Posterior vena cava (tissue), 2 donors: ENCODE measurements around the gene SSTR5. TPM values are rescaled to one million over a fixed set of nuclear protein-coding genes. Genes with fewer than 3 reads are reported as not detected.
A peak's percentile ranks its signal among the peaks of the same experiment; 100 is the strongest.

ENCODE experiments used
- DNase-seq: peaks from one replicate; pipeline ENCODE4 v3.0.0-alpha.2; 2020; ENCODE audit warnings: low spot score
- intact Hi-C, 2 donors: fragments of 100-400 bp; cut with DNase I; formaldehyde crosslinking; loops; one replicate each; pipeline versions ENCODE4 v1.14.1 to v1.14.2; 2022 to 2023
- total RNA-seq, 2 donors: library from RNA; stranded (reverse); fragmentation: NEBNext Ultra II Directional; extraction: Animal tissue kit (Norgen Biotek cat#: 25700); gene quantifications; one replicate each; pipeline ENCODE4 v1.2.1, GENCODE V29; 2021
- donor health status: DM: yes; HTN: yes; CAD: no.
- donor health status: DM: yes; HTN: yes; CAD: no.

SSTR5 gene
- total RNA-seq, 2 donors from 2014 or later = not detected

DNA sequence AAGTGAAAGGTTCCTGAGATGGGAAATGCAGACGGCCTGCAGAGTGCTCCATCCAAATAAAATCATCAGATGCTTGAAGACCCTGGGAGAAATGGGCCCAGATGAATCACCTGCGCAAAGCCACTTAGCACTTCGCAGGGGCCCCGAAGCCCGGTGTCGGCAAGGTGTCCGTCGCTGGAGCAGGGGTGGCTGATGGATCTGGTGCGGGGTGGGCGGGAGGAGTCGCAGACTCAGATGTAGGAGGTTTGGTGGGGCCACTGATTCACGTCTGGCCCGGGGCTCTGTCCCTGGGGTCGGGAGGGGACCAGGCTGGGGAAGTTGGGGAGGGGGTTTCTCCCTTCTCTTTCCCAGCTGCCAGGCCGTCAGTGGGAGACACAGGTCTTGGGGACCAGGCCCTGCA is 21.6 kb upstream of the SSTR5 start:
- intact Hi-C loops = loop anchor here (5.0 to 10.0 kb wide), 3 partner anchors 234 to 339 kb away; no protein-coding TSS in a partner anchor
- DNase-seq = no peak

DNA sequence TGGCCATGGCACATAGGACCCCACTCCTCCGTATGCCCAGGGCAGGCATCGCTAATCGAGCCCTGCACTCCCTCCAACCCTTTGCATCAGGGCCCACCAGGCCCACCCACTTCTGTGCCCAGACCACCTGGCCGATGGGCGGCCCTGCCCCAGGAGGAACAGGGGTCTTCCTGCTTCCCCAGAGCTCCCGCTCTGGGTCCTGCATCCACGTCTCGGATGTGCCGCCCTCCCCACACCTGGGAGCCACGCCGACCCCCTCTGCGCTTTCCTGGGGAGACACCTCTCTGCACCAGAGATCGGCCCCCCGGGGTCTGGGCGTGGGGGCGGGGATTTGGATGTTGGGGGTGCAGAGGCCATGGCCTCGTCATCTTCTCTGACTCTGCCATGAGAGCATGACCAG is 21.1 kb upstream of the SSTR5 start:
- intact Hi-C loops = loop anchor here (5.0 to 10.0 kb wide), 3 partner anchors 234 to 339 kb away; no protein-coding TSS in a partner anchor
- DNase-seq = no peak

DNA sequence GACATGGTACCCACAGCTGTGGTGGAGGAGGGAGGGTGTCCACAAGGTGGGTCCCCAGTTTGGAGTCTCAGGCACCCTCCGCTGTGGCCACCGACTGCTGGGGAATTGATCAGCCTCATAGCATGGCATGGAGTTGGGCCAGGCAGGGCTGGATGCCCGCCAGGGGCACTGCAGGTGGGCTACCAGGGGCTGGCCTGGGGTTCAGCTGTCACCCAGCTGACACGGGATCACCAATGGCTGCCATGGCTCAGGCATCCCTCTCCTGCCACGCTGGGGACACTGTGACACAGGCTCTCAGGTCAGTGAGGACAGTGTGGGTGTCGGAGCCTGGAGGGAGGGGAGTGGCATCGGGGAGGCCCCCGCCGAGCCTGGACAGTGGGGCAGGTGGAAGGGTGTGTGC is 19.8 kb upstream of the SSTR5 start:
- intact Hi-C loops = loop anchor here (5.0 to 10.0 kb wide), 3 partner anchors 235 to 340 kb away; no protein-coding TSS in a partner anchor
- DNase-seq = no peak

DNA sequence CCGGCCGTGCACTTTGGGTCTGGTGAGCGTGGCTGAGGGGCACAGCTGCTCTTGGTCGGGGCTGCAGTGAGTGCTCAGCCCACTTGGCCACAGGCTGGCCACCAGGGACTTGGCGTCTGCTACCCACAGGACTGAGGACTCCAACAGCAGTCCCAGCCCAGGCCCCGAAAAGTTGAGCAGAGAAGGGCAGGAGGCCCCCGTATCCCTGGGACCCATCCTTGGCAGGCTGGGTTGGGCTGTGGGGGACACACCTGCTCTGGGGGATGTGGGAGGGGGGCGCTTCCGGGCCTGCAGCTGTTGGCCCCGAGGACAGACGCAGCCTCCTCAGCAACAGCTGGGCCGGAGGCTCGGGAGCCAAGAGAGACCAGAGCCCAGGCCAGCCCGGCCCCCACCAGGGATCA is 19.4 kb upstream of the SSTR5 start:
- intact Hi-C loops = loop anchor here (5.0 to 10.0 kb wide), 3 partner anchors 236 to 341 kb away; no protein-coding TSS in a partner anchor
- no peak for DNase-seq

DNA sequence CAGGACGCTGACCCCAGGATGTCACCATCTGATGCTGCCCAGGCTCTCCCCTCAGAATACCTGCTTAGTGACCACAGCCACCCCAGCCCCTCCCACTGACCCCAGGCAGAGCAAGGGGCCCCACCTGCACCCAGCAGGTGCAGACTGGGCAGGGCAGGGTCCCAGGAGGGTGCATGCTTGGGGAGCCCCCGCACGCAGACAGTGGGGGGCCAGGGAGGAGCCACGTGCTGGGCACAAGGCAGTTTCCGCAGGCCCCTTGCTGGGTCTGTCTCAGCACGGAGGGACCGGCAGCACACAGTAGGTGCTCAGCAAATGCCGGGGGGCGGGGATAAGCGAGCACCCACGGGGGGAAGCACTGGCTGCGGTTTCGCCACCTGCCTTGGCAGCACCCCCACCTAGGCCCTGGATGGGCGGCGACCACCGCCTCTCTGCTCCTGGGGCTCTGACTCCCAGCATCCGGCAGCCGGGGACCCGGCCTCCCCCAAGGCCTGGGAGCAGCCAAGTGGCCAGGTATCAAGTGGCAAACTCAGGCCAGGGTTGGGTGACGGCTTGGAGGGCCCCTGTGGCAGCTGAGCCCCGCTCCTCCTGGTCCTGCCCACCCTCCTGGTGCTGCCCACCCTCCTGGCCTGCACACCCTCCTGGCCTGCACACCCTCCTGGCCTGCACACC is 18.7 kb upstream of the SSTR5 start:
- intact Hi-C loops = loop anchor here (5.0 to 10.0 kb wide), 3 partner anchors 237 to 342 kb away; no protein-coding TSS in a partner anchor
- no peak for DNase-seq

DNA sequence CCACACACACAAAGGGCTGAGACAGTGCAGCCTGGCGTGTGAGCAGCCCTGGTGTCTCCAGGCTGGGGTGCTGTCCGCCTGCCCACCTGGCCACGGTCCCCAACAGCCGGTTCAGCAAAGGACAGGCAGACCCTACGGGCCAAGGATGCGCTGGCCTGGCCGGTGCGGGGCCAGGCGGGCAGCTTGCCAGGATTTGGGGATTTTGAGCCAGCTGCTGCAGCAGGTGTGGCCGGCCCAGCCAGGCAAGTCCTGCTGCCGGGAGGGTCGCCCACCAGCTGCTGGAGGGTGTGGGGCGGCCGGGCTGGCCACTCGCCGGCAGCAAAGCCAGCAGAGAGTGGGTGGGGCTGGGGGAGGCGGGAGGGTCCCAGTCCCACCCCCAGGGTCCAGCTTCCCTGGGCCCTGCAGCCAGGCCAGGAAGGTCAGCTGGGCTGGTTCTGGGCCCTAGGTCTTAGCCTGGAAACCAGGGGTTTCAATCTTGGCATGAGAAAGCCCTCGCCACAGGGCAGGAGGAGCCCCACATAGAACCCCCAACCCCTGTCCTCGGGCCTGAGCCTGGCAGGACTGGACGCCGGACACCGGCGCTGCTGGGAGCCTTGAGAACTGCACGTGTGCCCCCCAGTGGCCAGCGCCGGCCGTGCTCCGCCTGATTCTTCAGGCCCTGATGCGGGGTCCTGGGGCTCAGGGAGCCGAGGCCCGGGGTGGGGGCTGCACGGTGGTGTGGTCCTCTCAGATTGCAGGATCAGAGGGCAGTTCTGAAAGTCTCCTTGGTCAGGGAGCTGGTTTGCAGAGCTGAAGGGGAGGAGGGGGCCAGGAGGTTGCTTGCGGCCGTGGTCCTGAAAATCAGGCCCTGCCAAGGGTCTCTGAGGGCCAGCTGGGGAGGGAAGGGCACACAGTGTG is 17.6 kb upstream of the SSTR5 start:
- DNase-seq = peak; percentile 90

DNA sequence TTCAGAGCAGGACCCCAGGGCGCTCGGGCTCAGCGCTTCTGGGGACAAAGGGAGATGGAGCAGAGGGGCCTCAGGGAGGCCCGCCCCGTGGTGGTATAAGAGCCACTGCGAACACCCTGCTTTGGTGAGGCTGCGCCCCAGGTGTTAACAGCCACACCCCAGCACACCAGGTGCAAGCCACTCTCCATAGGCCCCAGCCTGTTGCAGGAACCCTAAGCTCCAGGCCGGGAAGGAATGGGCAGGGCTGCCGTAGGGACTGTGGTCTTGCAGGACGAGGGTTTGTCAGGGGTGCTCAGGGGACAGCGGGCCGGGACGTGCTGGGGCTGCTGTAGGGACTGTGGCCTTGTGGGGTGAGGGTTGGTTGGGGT is 17.0 kb upstream of the SSTR5 start:
- DNase-seq = no peak
- intact Hi-C loops = loop anchor here in 1 of 2 donors (10.0 kb wide), 1 partner anchor 241 kb away; no protein-coding TSS in a partner anchor

More for the DNA sequence above, 17.6 kb upstream of the SSTR5 start:
- intact Hi-C loops = loop anchor here (5.0 to 10.0 kb wide), 3 partner anchors 238 to 343 kb away; no protein-coding TSS in a partner anchor

DNA sequence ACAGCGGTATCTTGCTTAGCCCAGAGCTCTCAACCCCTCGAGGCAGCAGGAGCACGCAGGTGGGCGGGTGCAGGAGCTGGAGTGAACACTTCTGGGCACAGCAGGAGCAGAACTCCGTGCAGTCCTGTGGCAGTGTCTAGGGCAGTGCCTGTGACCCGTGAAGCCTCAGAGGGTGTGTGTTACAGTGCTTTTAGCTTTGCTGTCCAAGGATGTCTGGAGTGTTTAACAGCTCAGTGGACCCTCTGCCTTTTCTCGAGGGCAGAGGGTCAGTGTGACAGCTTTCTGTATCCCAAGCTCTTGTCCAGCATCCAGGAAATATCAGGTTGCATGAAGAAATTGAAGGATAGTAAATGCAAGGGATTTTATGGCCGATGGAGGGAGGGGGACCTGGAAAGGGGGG is 16.4 kb upstream of the SSTR5 start:
- intact Hi-C loops = loop anchor here (2.0 to 10.0 kb wide), 2 partner anchors 47 to 241 kb away; no protein-coding TSS in a partner anchor
- DNase-seq = no peak

DNA sequence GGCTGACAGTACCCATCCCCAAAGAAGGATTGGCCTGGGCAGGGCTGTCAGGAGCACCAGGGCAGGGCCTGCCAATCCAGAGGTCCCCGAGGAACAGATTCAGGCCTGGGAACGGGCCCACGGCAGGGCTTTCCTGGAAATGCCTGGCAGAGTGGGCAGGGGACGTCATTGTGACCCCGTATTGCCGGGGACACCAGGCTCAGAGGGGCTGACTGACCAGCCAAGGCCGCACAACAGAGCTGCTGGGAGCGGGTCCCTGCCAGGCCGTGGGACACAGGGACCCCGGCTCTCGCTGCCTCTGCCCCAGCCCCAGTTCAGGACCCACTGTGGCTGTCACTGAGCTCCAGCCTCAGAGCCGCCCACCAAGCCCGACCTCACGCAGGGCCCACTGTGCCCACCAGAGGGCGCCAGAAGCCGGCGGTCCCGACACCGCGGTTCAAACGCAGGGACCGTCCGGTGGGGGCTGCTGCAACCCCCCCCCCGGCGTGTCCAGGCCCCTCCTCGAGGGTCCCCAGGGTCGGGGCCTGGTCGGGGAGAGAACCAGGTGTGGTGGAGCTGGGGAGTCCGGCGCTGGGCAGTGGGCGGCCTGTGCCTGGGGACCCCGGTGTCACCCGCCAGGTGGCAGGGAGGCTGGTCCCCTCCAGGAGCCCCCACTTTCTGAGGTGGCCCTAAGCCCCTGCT is 15.2 kb upstream of the SSTR5 start:
- intact Hi-C loops = loop anchor here (2.0 to 10.0 kb wide), 2 partner anchors 45 to 243 kb away; no protein-coding TSS in a partner anchor
- DNase-seq = no peak

DNA sequence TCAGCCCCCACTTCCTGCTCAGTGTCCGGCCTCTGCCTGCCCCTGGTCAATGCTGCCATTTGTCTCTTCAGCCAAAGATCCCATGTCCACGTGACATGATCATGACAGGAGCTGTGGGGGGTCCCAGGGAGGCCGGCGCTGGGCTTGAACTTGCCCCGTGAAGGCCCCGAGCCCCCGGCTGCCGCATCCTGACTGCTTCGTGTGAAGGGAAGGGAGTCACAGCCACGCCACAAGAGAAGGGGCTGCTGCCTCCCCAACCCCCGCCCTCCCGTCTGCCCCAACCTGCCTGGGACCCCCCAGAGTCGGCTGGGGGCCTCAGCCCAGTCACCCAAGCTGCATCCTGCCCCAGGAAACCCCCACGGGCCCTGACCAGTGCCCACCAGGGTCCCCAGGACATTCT is 14.3 kb upstream of the SSTR5 start:
- intact Hi-C loops = loop anchor here in 1 of 2 donors (10.0 kb wide), 1 partner anchor 243 kb away; no protein-coding TSS in a partner anchor
- no peak for DNase-seq

DNA sequence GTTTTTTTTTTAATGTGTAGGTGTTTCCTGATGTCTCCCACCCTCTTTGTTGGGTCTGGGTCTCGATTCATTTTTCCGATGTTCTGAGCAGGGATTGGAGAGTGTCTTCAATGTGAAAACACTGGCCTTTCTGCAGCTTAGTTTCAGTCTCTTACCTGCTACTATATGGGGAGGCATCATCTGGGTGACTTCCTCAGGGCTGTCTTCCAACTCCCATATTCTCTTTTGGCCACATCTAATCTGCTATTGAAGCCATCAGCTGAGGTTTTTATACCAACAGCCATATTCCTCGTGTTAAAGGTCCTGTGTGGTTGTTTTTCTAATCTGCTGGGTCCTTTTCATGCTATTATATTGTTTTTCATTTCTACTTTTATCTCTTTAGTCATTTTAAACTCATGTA is 13.2 kb upstream of the SSTR5 start:
- no peak for DNase-seq
- intact Hi-C loops = loop anchor here in 1 of 2 donors (10.0 kb wide), 1 partner anchor 245 kb away; no protein-coding TSS in a partner anchor

DNA sequence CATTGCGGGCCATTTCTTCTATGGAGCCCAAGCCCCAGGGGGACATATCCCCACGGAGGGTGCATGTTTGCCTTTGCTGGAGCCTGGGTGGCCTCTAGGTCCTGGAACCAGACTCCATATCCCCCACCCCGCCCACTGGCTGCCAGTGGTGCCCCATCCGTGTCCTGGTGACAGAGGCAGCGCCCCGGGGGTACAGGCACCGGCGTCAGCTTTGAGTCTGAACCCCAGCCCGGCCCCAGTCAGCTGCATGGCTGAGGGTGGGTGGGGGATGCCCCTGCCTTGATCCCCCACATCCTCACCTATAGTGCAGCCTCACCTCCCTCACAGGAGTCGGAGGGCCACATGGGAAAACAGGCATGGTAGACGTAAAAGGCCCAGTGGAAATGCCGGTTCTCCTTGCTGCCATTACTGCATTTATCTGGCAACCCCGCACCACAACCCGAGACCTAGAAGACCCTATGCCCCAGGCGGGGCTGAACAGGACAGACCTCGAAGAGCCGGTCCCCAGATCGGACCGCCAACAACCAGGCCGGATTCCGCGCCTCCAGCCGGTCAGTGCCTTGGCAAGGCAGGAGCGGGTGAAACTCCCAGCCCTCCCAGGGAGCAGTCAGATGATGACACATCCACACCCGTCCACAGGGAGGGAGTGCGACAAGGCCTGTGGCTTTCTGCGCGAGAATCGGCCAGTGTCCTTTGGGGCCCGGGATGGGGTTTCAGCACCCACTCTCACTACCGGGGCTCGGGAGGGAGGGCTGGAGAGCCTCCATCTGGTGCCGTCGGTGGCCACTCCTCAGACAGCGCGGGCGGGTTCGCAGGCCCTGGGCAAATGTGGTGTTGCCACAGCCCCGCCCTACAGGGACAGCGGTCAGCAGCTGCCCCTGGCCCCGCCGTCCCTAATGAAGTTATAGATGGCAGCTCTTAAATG is 11.9 kb upstream of the SSTR5 start:
- DNase-seq = no peak
- intact Hi-C loops = no loop called here

DNA sequence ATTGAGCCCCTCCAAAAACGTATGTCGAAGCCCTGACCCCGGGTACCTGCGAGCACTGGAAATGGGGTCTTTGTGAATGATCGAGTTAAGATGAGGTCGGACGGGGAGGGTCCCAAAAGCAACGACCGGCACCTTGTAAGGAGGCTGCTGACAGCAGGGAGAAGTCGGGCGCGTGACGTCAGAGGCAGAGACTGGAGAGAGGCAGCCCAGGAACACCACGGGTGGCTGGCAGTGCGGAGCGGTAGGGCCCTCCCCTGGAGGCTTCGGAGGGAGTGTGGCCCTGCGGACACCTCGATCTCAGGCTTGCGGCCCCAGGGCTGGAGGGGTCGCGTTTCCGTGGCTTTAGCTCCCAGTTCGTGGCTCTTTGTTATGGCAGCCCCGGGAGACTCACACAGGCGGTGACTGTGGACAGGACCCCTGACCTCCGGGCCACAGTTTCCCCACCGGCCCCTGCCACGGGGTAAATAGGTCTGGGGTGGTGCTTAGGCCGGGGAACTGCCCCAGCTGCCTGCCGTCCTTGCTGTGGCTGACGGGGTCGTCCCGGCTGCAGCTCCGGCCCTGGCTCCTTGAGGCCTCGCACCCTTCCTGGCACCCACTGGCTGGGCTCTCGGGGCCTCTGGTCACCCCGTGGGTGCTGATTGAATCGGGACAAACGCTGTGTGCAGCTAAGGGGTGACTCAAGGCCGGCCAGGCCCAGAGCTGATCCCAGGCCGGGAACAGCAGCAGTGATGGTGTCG is 10.6 kb upstream of the SSTR5 start:
- intact Hi-C loops = no loop called here
- DNase-seq = no peak

DNA sequence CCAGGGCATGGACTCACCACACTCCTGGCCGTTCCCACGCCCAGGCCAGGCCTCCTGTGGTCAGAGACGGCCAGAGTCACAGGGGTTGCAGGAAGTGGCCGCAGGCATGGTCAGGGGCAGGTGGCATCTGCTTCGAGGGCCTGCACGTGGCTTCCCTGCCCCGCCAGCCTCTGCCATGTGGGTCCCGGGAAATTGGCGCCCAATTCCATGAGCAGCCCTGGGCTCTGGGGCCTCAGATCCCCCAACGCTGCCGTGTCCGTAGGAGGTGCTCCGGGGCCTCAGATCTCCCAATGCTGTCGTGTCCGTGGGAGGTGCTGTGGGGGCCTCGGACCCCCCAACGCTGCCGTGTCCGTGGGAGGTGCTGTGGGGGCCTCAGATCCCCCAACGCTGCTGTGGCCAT is 9.7 kb upstream of the SSTR5 start:
- no peak for DNase-seq
- intact Hi-C loops = no loop called here

DNA sequence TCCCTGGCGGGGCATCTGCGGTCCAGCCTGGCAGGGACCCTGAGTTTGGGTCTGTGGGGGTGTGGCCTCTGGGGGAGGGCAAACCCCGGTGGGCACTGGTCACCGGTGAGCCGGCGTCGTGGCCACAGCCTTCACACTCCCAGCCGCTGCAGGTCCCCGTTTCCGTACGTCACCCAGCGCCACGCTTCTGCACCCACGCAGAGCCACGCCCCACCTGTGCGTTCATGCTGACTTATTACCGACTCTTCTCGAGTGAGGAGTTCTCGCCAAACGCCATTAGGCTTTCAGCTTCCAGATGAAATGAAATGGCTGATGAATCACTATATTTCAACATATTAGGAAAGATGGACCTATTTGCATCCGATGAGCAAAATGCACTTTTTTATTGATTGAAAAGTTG is 8.8 kb upstream of the SSTR5 start:
- intact Hi-C loops = no loop called here
- DNase-seq = no peak

DNA sequence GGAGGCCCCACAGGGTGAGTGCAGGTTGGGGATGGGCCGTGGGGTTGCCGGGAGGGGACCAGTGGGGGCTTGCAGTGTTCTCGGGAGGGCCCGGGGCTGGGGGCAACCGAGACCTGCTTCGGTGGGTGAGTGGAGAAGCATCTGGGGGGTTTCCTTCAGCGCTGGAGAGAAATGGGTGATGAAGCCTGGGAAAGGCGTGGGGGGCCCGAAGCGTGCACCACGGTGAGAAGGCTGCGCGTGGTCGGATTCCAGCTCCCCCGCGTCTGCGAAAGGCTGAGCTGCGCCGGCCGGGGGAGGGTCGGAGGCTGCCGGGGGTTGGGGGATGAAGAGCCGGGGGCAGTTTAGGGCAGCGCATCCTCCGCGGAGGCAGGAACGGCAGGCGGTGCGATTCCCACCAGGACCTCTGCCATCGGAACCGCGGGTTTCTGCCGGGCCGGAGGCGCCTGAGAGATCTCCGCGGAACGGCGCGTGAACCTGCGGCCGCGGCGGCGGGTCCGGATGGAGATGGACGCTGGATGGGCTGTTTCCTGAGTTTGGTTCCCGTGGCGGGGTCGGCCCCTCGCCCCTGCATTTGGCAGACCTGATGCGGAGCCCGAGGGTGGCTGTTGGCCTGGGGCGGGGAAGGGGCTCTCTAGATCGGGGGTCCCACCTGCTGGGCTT is 6.9 kb upstream of the SSTR5 start:
- DNase-seq = no peak
- intact Hi-C loops = no loop called here

DNA sequence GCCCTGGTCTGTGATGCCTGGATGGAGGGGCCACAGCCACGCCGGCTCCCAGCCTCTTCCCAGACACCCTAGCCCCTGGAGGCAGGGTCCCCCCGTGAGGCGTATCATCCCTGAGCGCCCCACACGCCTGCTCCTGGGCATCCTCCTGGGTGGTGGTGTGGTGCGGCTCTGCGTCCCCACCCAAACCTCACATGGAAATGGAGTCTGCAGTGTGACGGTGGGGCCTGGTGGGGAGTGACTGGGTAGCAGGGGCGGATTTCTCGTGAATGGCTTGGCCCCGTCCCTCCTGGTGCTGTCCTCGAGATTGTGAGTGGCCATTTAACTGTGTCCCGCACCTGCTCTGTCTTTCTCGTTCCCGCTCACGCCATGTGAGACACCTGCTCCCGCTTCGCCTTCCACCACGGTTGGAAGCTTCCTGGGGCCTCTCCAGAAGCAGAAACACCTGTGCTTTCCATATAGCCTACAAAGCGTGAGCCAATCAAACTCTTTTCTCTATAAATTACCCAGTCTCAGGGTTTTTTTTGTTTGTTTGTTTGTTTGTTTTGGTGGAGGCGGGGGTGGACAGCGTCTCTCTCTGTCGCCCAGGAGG is 5.9 kb upstream of the SSTR5 start:
- intact Hi-C loops = no loop called here
- DNase-seq = no peak
